BE2C (cell line): ENCODE data around the gene NPAS3.

Experiments used
- DNase-seq: peaks from one replicate; pipeline ENCODE4 v3.0.0-alpha.2; 2020
- H3K27me3 ChIP-seq: fragments of 250-450 bp; sonication (Bioruptor Pico); 2 replicates; pipeline ENCODE4 v1.5.1; 2020; ENCODE audit warnings: mild to moderate bottlenecking
- H3K36me3 ChIP-seq: fragments of 250-450 bp; sonication (Bioruptor Pico); 2 replicates; pipeline ENCODE4 v1.5.1; 2020; ENCODE audit warnings: mild to moderate bottlenecking
- H3K4me1 ChIP-seq: fragments of 250-450 bp; sonication (Bioruptor Pico); 2 replicates; pipeline ENCODE4 v1.5.1; 2020
- H3K4me3 ChIP-seq: 2 replicates; pipeline ENCODE4 v1.5.1; 2011; ENCODE audit warnings: low read depth, low read length
- H3K9me3 ChIP-seq: fragments of 250-450 bp; sonication (Bioruptor Pico); 2 replicates; pipeline ENCODE4 v1.5.1; 2020
- CTCF ChIP-seq: IDR thresholded peaks from 2 replicates; pipeline ENCODE4 v1.5.1; 2012; ENCODE audit warnings: mild to moderate bottlenecking, low read depth, low read length

NPAS3 gene

GRCh38 chr14:33596211-33597080, 657.8 kb downstream of the NPAS3 start:
- Histone ChIP-seq H3K36me3 (no peaks in the 10 kb centered on the region), H3K9me3 (no peaks in the 10 kb centered on the region), H3K4me3 (peak overlapping the region; percentile 6), H3K27me3 (no peaks in the 10 kb centered on the region), H3K4me1 (peaks cover 46% of the 10 kb centered on the region)
- TF ChIP-seq CTCF, result no peak
- DNase-seq, result peak; percentile 62

GRCh38 chr14:33598582-33598981, 659.9 kb downstream of the NPAS3 start:
- H3K36me3 ChIP-seq, result no peaks in the 10 kb centered on the region
- H3K4me3 ChIP-seq, result no peak overlapping the region
- no peaks in the 10 kb centered on the region for H3K9me3 ChIP-seq
- H3K27me3 ChIP-seq, result no peaks in the 10 kb centered on the region
- H3K4me1 ChIP-seq, result peaks cover 49% of the 10 kb centered on the region
- TF ChIP-seq CTCF, result no peak
- DNase-seq, result no peak

- Histone ChIP-seq H3K4me1 (peaks cover 43% of the 10 kb centered on the region), H3K27me3 (no peaks in the 10 kb centered on the region), H3K9me3 (no peaks in the 10 kb centered on the region), H3K36me3 (no peaks in the 10 kb centered on the region), H3K4me3 (no peak overlapping the region)
- no peak for TF ChIP-seq CTCF
- DNase-seq, result peak; percentile 11
Measured at GRCh38 chr14:33602396-33602795, 663.7 kb downstream of the NPAS3 start.

- Histone ChIP-seq H3K4me3 (no peak overlapping the region), H3K9me3 (no peaks in the 10 kb centered on the region), H3K27me3 (no peaks in the 10 kb centered on the region), H3K36me3 (no peaks in the 10 kb centered on the region), H3K4me1 (peaks cover 30% of the 10 kb centered on the region)
- no peak for TF ChIP-seq CTCF
- DNase-seq, result no peak
Measured at GRCh38 chr14:33606591-33606990, 667.9 kb downstream of the NPAS3 start.

GRCh38 chr14:33609582-33609981, 670.9 kb downstream of the NPAS3 start:
- TF ChIP-seq CTCF, result no peak
- peak; percentile 36 for DNase-seq

GRCh38 chr14:33610121-33610520, 671.4 kb downstream of the NPAS3 start:
- DNase-seq, result no peak
- peaks cover 33% of the 10 kb centered on the region for H3K4me1 ChIP-seq
- TF ChIP-seq CTCF, result no peak
- H3K4me3 ChIP-seq, result no peak overlapping the region
- H3K36me3 ChIP-seq, result no peaks in the 10 kb centered on the region
- no peaks in the 10 kb centered on the region for H3K27me3 ChIP-seq
- H3K9me3 ChIP-seq, result no peaks in the 10 kb centered on the region

More at GRCh38 chr14:33609582-33609981, 670.9 kb downstream of the NPAS3 start:
- Histone ChIP-seq H3K9me3 (no peaks in the 10 kb centered on the region), H3K27me3 (no peaks in the 10 kb centered on the region), H3K4me1 (peaks cover 33% of the 10 kb centered on the region), H3K4me3 (0 out of 2 replicates have a peak overlapping the region, but pooled peaks have one; percentile 10), H3K36me3 (no peaks in the 10 kb centered on the region)
